Muscle of leg (tissue), 16 donors: ENCODE data around the gene TDP2. TPM values are rescaled to one million over a fixed set of nuclear protein-coding genes. Genes with fewer than 3 reads are reported as not detected.

Experiments used
- DNase-seq: peaks from one replicate; pipeline ENCODE4 v3.0.0; 2013
- H3K27ac ChIP-seq: one replicate; pipeline ENCODE4 v1.5.1; 2013; ENCODE audit warnings: mild to moderate bottlenecking, low read length, control low read depth
- H3K27me3 ChIP-seq: one replicate; pipeline ENCODE4 v1.6.1; 2013; ENCODE audit warnings: low read length; ENCODE audit not compliant: control insufficient read depth, insufficient read depth
- H3K36me3 ChIP-seq: one replicate; pipeline ENCODE4 v1.6.1; 2013; ENCODE audit warnings: low read length; ENCODE audit not compliant: control insufficient read depth, insufficient read depth
- H3K4me1 ChIP-seq: one replicate; pipeline ENCODE4 v1.6.1; 2013; ENCODE audit warnings: low read length; ENCODE audit not compliant: control insufficient read depth, insufficient read depth
- H3K4me3 ChIP-seq: one replicate; pipeline ENCODE4 v1.5.1; 2013; ENCODE audit warnings: low read length, control low read depth
- H3K9me3 ChIP-seq: replicated peaks from 2 replicates; pipeline ENCODE4 v1.6.1; 2013; ENCODE audit warnings: low read depth, low read length; ENCODE audit not compliant: control insufficient read depth
- WGBS: methylation state at CpG from one replicate; pipeline ENCODE4 v1.1.5; 2013; ENCODE audit warnings: missing lambda C conversion rate; ENCODE audit not compliant: insufficient coverage; 5-methylcytosine and 5-hydroxymethylcytosine counted together
- long read RNA-seq, 11 donors: transcript quantifications; one replicate each; lab custom pipeline, GENCODE V29; 2026
- polyA plus RNA-seq, 8 donors: library from polyadenylated mRNA; unstranded; fragments of 120-200 nt; gene quantifications; one replicate each; pipeline versions ENCODE4 v1.2.1 to v1.2.3, GENCODE V29; 2013; ENCODE audit warnings: inconsistent platforms in 1 of 8, low replicate concordance in 1 of 8; ENCODE audit not compliant: insufficient read length in 8 of 8, insufficient read depth in 1 of 8
- total RNA-seq: library from RNA; stranded (reverse); fragments of 120-200 nt; gene quantifications from one replicate; pipeline ENCODE4 v1.2.4, GENCODE V29; 2013

The TDP2 gene, protein sequence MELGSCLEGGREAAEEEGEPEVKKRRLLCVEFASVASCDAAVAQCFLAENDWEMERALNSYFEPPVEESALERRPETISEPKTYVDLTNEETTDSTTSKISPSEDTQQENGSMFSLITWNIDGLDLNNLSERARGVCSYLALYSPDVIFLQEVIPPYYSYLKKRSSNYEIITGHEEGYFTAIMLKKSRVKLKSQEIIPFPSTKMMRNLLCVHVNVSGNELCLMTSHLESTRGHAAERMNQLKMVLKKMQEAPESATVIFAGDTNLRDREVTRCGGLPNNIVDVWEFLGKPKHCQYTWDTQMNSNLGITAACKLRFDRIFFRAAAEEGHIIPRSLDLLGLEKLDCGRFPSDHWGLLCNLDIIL
- total RNA-seq (16.0 TPM), polyA plus RNA-seq (10 to 100 TPM; 23.0 to 33.0 (median 26.8) TPM)
- long read RNA-seq, donor 1, partial matches to known transcripts, result 0 of 4 reads
- long read RNA-seq, donor 1, other reads (novel, unspliced or antisense), result 0 of 4 reads
- long read RNA-seq, donor 2, partial matches to known transcripts, result 0 of 1 reads
- long read RNA-seq, donor 2, other reads (novel, unspliced or antisense), result 0 of 1 reads
- long read RNA-seq, donor 3, transcript TDP2-202 (7 exons, 2,071 nt), result major isoform, 9 of 9 reads
- long read RNA-seq, donor 3, partial matches to known transcripts, result 0 of 9 reads
- long read RNA-seq, donor 3, other reads (novel, unspliced or antisense), result 0 of 9 reads
- long read RNA-seq, donor 4, transcript TDP2-202 (7 exons, 2,071 nt), result major isoform, 5 of 5 reads
- long read RNA-seq, donor 4, partial matches to known transcripts, result 0 of 5 reads
- long read RNA-seq, donor 4, other reads (novel, unspliced or antisense), result 0 of 5 reads
- long read RNA-seq, donor 5, transcript TDP2-202 (7 exons, 2,071 nt), result major isoform, 11 of 21 reads
- long read RNA-seq, donor 5, partial matches to known transcripts, result 8 of 21 reads
- long read RNA-seq, donor 5, other reads (novel, unspliced or antisense), result 0 of 21 reads
- long read RNA-seq, donor 6, transcript TDP2-202 (7 exons, 2,071 nt), result major isoform, 7 of 8 reads
- long read RNA-seq, donor 6, partial matches to known transcripts, result 0 of 8 reads
- long read RNA-seq, donor 6, other reads (novel, unspliced or antisense), result 0 of 8 reads
- long read RNA-seq, donor 7, transcript TDP2-202 (7 exons, 2,071 nt), result major isoform, 10 of 10 reads
- long read RNA-seq, donor 7, partial matches to known transcripts, result 0 of 10 reads
- long read RNA-seq, donor 7, other reads (novel, unspliced or antisense), result 0 of 10 reads
- long read RNA-seq, donor 8, transcript TDP2-202 (7 exons, 2,071 nt), result major isoform, 8 of 8 reads
- long read RNA-seq, donor 8, partial matches to known transcripts, result 0 of 8 reads
- long read RNA-seq, donor 8, other reads (novel, unspliced or antisense), result 0 of 8 reads
- long read RNA-seq, donor 9, partial matches to known transcripts, result 0 of 6 reads
- long read RNA-seq, donor 9, other reads (novel, unspliced or antisense), result 0 of 6 reads
- long read RNA-seq, donor 10, transcript TDP2-202 (7 exons, 2,071 nt), result major isoform, 5 of 5 reads
- long read RNA-seq, donor 10, partial matches to known transcripts, result 0 of 5 reads
- long read RNA-seq, donor 10, other reads (novel, unspliced or antisense), result 0 of 5 reads
- long read RNA-seq, donor 11, transcript TDP2-202 (7 exons, 2,071 nt), result major isoform, 6 of 6 reads
- long read RNA-seq, donor 11, partial matches to known transcripts, result 0 of 6 reads
- long read RNA-seq, donor 11, other reads (novel, unspliced or antisense), result 0 of 6 reads

DNA sequence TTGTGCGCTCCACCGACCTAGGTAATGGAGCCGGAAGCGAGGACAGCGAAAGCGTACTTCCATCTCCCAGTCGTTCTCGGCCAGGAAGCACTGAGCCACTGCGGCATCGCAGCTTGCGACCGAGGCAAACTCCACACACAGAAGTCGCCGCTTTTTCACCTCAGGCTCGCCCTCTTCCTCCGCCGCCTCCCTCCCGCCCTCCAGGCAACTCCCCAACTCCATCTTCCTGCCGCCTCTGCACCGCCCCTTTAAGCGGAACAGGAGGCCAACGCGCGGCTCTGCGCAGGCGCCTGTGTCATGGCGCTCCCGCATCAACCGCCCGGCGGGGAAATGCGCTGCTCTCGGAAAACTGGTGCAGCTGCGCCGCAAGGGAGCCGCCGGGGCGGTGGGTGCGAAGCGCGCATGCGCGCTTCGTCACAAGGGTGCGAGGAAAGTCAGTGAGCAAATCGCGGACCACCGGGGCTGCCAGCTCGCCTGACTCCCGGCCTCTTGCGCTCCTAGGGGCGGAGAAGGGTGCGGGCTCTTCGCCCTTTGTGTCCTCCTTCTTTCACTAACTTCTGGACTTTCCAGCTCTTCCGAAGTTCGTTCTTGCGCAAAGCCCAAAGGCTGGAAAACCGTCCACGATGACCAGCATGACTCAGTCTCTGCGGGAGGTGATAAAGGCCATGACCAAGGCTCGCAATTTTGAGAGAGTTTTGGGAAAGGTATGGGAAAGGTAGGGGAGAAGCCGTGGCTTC, at the start of gene TDP2, which contains the start of gene ACOT13:
TDP2 (minus strand) TSS at position 259 of the 737 bp plus-strand sequence; CDS start at position 222, 37 bp downstream.
ACOT13 (plus strand) TSS at position 437 of the 737 bp plus-strand sequence; CDS start at position 624, 187 bp downstream.
- WGBS, result under 1% methylated on average over 56 of the region's 62 CpGs
- peak within 1 kb of the TSS; percentile 90 for H3K4me3 ChIP-seq
- peaks cover 5% of the 10 kb centered on the region for H3K9me3 ChIP-seq
- peaks cover 11% of the 10 kb centered on the region for H3K4me1 ChIP-seq
- H3K27me3 ChIP-seq, result no peaks in the 10 kb centered on the region
- H3K27ac ChIP-seq, result peak within 1 kb of the TSS; percentile 95
- H3K36me3 ChIP-seq, result peaks cover 13% of the 10 kb centered on the region
- DNase-seq, result peak; percentile 99

DNA sequence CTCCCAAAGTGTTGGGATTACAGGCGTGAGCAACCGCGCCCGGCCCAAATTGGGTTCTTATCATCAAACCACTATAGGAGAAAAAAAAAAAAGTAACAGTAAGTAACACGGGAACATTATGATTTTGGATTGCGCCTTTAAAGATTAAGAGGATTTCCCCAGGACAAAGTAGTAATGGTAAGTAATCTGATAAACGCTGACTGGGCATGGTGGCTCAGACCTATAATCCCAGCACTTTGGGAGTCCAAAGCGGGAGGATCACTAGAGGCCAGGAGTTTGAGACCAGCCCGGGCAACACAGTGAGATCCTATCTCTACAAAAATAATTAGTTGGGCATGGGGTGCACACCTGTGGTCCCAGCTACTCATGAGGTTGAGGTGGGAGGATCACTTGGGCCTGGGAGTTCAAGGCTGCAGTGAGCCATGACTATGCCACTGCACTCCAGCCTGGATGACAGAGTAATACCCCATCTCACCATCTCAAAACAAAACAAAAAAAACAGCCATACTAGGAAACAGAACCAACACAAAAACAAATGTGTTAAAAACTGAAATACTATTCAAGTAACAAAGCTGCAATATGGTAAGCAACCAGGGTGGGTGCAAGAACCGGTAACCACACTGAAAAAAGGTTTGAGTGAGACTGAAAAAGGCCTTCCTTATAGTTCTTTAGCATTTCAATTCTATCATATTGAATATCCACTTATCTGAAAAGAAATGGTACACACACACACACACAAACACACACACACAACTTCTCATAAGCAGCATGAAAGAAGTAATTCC, 44.0 kb upstream of the TDP2 start:
- DNase-seq, result no peak

DNA sequence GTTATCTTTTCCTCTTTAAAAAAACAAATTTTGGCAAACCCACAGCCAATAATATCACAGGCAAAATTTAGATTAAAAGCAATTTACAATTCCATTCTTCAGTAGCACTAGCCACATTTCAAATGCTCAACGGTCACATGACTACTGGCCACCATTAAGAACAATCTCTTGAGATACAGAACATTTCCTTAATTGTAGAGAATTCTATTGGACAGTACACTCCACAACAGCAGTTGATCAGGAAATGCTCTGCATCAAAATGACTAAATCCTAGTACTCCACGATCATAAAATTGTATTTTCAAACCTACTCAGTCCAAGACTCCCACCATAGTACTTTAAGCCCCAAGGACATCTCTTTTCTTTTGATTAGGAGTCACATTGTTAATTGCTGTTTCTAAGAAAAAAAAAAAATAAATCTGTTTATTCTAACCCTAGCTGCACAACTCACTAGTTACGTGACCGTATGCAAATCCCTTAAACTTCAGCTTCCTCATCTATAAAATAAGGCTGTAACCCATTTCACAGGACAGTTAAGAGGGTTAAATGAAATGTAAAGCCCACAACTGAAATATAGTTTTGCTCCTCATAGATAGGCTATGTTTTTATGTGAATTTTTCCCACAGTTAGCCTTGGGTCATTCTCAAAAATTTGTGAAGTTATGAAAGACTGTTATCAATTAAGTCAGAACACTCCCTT, 42.5 kb upstream of the TDP2 start:
- Histone ChIP-seq H3K9me3 (no peaks in the 10 kb centered on the region), H3K36me3 (peaks cover 47% of the 10 kb centered on the region), H3K27ac (no peak overlapping the region), H3K4me1 (no peaks in the 10 kb centered on the region), H3K27me3 (no peaks in the 10 kb centered on the region), H3K4me3 (no peak overlapping the region)
- no CpG with 5 or more reads among the region's 4 CpGs for WGBS
- DNase-seq, result no peak

More for the DNA sequence above, 44.0 kb upstream of the TDP2 start:
- Histone ChIP-seq H3K4me3 (no peak overlapping the region), H3K36me3 (peaks cover 55% of the 10 kb centered on the region), H3K9me3 (no peaks in the 10 kb centered on the region), H3K27ac (no peak overlapping the region), H3K27me3 (no peaks in the 10 kb centered on the region), H3K4me1 (no peaks in the 10 kb centered on the region)
- WGBS, result 92% methylated on average over 3 of the region's 10 CpGs

DNA sequence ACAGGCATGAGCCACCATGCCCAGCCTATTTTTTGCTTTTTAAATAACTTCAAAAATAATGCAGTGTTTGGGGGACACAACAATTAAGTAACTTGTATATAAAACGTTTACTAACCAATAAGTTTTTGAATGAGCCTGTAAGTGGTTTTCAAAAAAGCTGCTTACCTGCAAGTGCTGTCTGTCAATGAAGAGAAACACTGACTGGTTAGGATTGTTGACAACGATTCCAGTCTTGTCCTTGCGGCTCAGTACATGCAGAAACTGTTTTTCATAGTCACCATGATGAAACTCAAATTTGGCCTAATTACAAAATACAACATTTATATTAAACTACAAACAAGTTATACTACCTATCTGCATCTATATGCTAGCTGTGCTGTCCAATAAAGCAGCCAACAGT, 41.9 kb upstream of the TDP2 start:
- H3K36me3 ChIP-seq, result peaks cover 44% of the 10 kb centered on the region
- 100% methylated on average over 2 of the region's 3 CpGs for WGBS
- no peaks in the 10 kb centered on the region for H3K4me1 ChIP-seq
- no peaks in the 10 kb centered on the region for H3K27me3 ChIP-seq
- no peak overlapping the region for H3K4me3 ChIP-seq
- H3K9me3 ChIP-seq, result no peaks in the 10 kb centered on the region
- DNase-seq, result no peak
- H3K27ac ChIP-seq, result no peak overlapping the region

DNA sequence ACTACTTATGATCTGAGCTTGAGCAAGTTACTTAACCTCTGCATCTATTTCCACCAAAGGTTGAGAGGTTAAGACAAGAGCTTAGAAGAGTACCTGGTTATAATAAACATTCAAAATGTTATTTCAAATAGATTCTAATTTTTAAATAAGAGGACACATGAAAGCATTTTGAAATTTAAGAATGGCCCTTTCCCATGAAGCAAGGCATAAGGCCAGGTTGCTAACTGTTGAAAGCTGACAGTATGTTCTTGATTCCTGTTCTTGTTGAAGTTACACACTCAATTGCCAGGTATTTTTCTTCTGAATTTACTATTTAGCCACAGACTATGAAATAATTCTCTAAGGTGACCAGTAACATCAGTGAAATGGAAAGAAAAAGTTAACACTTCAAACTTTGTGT, 37.8 kb upstream of the TDP2 start:
- no peak overlapping the region for H3K27ac ChIP-seq

DNA sequence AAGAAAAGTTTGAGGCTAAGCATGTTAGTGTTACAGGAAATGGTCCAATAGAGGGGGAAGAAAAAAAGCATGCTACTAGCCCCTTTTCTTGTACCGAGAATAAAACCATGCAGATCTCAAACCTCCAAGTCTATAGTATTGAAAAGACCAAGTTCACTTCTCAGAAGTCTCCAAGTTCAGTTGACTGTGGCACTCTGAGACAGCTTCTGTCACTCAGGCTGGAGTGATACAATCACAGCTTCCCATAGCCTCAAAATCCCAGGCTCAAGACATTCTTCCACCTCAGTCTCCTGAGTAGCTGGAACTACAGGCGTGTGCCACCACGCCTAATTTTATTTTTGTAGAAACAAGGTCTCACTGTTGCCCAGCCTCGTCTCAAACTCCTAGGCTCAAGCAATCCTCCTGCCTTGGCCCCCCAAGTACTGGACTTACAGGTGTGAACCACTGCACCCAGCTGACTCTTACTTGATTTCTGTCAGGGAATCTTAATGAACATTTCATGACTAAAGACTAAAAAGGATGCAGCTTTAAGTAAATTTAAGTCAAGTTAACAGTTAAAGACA, 36.1 kb upstream of the TDP2 start:
- Histone ChIP-seq H3K4me1 (no peaks in the 10 kb centered on the region), H3K9me3 (no peaks in the 10 kb centered on the region), H3K4me3 (no peak overlapping the region), H3K36me3 (peaks cover 28% of the 10 kb centered on the region), H3K27me3 (no peaks in the 10 kb centered on the region), H3K27ac (no peak overlapping the region)
- DNase-seq, result no peak
- WGBS, result 100% methylated on average over 1 of the region's 4 CpGs

More for the DNA sequence above, 37.8 kb upstream of the TDP2 start:
- DNase-seq, result no peak
- no peaks in the 10 kb centered on the region for H3K9me3 ChIP-seq
- H3K4me3 ChIP-seq, result no peak overlapping the region
- no peaks in the 10 kb centered on the region for H3K27me3 ChIP-seq
- H3K36me3 ChIP-seq, result peaks cover 40% of the 10 kb centered on the region
- H3K4me1 ChIP-seq, result no peaks in the 10 kb centered on the region

DNA sequence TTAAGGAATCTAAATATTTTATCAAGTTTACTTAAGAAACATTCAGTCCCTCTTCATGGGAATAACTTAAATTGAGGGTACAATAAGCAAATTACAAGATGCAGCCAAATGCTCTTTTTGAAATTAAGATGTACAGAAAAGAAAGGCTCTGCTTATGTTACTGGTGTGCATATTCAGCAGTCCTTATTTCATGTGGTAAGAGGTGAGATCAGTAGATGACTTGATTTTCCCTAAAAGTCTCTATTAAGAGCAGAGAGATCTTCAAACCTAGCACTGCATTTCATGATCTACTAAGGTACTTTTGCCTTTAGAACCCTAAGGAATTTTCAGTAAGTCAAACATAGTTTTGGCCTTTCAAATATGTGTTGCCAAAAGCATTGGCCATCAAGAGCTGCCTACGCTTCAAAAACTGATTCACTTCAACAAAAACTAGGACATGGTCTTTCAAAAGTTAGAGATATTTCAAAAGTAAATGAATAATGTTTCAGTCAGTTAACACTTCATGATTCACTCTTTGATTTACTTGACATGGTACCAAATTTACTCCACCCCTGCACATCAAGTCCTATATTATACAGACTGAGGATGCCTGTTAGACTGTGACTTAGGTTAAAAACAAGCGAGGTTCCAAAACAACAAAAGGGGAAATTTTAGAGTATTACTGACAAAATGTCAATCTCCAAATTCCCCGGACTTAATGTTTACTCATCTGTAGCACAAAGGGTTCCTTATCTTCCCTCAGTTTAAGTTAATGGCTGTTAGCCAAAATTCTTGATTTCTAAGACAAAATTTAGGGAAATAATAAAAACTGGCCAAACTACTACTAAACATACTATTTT, 33.0 kb upstream of the TDP2 start:
- Histone ChIP-seq H3K4me1 (no peaks in the 10 kb centered on the region), H3K27me3 (no peaks in the 10 kb centered on the region), H3K27ac (no peak overlapping the region), H3K9me3 (no peaks in the 10 kb centered on the region), H3K36me3 (peaks cover 14% of the 10 kb centered on the region), H3K4me3 (no peak overlapping the region)
- no CpG with 5 or more reads among the region's 3 CpGs for WGBS
- no peak for DNase-seq
